OCI-LY3 (cell line): ENCODE measurements around the gene OSBPL3.

ENCODE experiments used
- H2AFZ ChIP-seq: fragments of 200-600, 300-600 bp; shearing (Covaris generic); 2 replicates; pipeline ENCODE4 v1.6.0; 2014; ENCODE audit warnings: antibody characterized with exemption, low read depth, low read length
- H3K27ac ChIP-seq: fragments of 200-600, 300-600 bp; sonication (generic); 2 replicates; pipeline ENCODE4 v1.5.1; 2014; ENCODE audit warnings: mild to moderate bottlenecking, low read length, moderate library complexity, mixed read lengths
- H3K27me3 ChIP-seq: fragments of 200-600, 300-600 bp; sonication (generic); 2 replicates; pipeline ENCODE4 v1.6.1; 2014; ENCODE audit warnings: low read depth, low read length, mixed read lengths
- H3K36me3 ChIP-seq: fragments of 200-600, 300-600 bp; sonication (generic); replicated peaks from 2 replicates; pipeline ENCODE3; 2014; ENCODE audit warnings: low read depth, low read length, mixed read lengths
- H3K4me1 ChIP-seq: fragments of 300-600, 200-600 bp; sonication (generic); 2 replicates; pipeline ENCODE4 v1.6.1; 2014; ENCODE audit warnings: low read length, mixed read lengths
- H3K4me2 ChIP-seq: fragments of 200-600, 300-600 bp; sonication (generic); 2 replicates; pipeline ENCODE4 v1.6.1; 2014; ENCODE audit warnings: low read length, mixed read lengths
- H3K4me3 ChIP-seq: fragments of 300-600, 200-600 bp; sonication (generic); 2 replicates; pipeline ENCODE4 v1.5.1; 2014; ENCODE audit warnings: antibody characterized with exemption, mild to moderate bottlenecking, low read length, moderate library complexity
- H3K79me2 ChIP-seq: fragments of 300-600, 200-600 bp; shearing (Covaris generic); 2 replicates; pipeline ENCODE4 v1.6.1; 2014; ENCODE audit warnings: mild to moderate bottlenecking, low read length, mixed read lengths
- H3K9ac ChIP-seq: fragments of 300-600, 200-600 bp; shearing (Covaris generic); 2 replicates; pipeline ENCODE4 v1.6.0; 2014; ENCODE audit warnings: mild to moderate bottlenecking, low read length, moderate library complexity
- H3K9me3 ChIP-seq: fragments of 200-600, 300-600 bp; shearing (Covaris generic); 2 replicates; pipeline ENCODE4 v1.6.1; 2014; ENCODE audit warnings: low read length, mixed read lengths; ENCODE audit not compliant: insufficient read depth
- H4K20me1 ChIP-seq: fragments of 200-600, 300-600 bp; sonication (generic); 2 replicates; pipeline ENCODE4 v1.6.1; 2016; ENCODE audit warnings: low read length, mixed read lengths; ENCODE audit not compliant: insufficient read depth
- CTCF ChIP-seq: fragments of 200-600, 300-600 bp; sonication (generic); IDR thresholded peaks from 2 replicates; pipeline ENCODE4 v1.5.1; 2014; ENCODE audit warnings: antibody characterized with exemption, low read length, low read depth
- EZH2phosphoT487 ChIP-seq: fragments of 200-600 bp; shearing (Covaris generic); IDR thresholded peaks from 2 replicates; pipeline ENCODE4 v1.6.1; 2018; ENCODE audit warnings: antibody characterized with exemption, mixed run types, low read depth

OSBPL3 gene

GRCh38 chr7:24884401-24884800 is 95.6 kb downstream of the OSBPL3 start:
- no peaks in the 10 kb centered on the region for H3K27me3 ChIP-seq
- no peaks in the 10 kb centered on the region for H4K20me1 ChIP-seq
- H3K4me3 ChIP-seq: no peak overlapping the region
- no peaks in the 10 kb centered on the region for H3K79me2 ChIP-seq
- H2AFZ ChIP-seq: no peak overlapping the region
- TF ChIP-seq CTCF (no peak), EZH2phosphoT487 (no peak)
- H3K4me2 ChIP-seq: no peak overlapping the region
- peaks cover 16% of the 10 kb centered on the region for H3K4me1 ChIP-seq
- no peak overlapping the region for H3K9ac ChIP-seq
- no peaks in the 10 kb centered on the region for H3K36me3 ChIP-seq
- no peaks in the 10 kb centered on the region for H3K9me3 ChIP-seq
- H3K27ac ChIP-seq: no peak overlapping the region

- Histone ChIP-seq H4K20me1 (no peaks in the 10 kb centered on the region), H3K9ac (no peak overlapping the region), H3K4me1 (peaks cover 16% of the 10 kb centered on the region), H2AFZ (no peak overlapping the region), H3K36me3 (no peaks in the 10 kb centered on the region), H3K4me3 (no peak overlapping the region), H3K79me2 (no peaks in the 10 kb centered on the region), H3K4me2 (peak overlapping the region; percentile 36; the same call in 1 of the 2 replicates), H3K9me3 (no peaks in the 10 kb centered on the region), H3K27me3 (no peaks in the 10 kb centered on the region), H3K27ac (no peak overlapping the region)
- no peak for TF ChIP-seq EZH2phosphoT487
- no peak for TF ChIP-seq CTCF
Observed at GRCh38 chr7:24883622-24884013, 96.4 kb downstream of the OSBPL3 start.

GRCh38 chr7:24882989-24883621 is 96.9 kb downstream of the OSBPL3 start:
- Histone ChIP-seq H3K9me3 (no peaks in the 10 kb centered on the region), H3K36me3 (no peaks in the 10 kb centered on the region), H3K4me2 (peak overlapping the region; percentile 36; the same call in 1 of the 2 replicates), H3K4me3 (no peak overlapping the region), H2AFZ (no peak overlapping the region), H4K20me1 (no peaks in the 10 kb centered on the region), H3K27ac (no peak overlapping the region), H3K4me1 (peaks cover 21% of the 10 kb centered on the region), H3K9ac (no peak overlapping the region), H3K27me3 (no peaks in the 10 kb centered on the region), H3K79me2 (no peaks in the 10 kb centered on the region)
- TF ChIP-seq EZH2phosphoT487 (no peak), CTCF (no peak)

- Histone ChIP-seq H3K36me3 (no peaks in the 10 kb centered on the region), H3K4me2 (no peak overlapping the region), H3K9ac (no peak overlapping the region), H3K79me2 (no peaks in the 10 kb centered on the region), H3K4me3 (no peak overlapping the region), H2AFZ (no peak overlapping the region), H3K4me1 (peaks cover 26% of the 10 kb centered on the region), H4K20me1 (no peaks in the 10 kb centered on the region), H3K27me3 (no peaks in the 10 kb centered on the region), H3K9me3 (no peaks in the 10 kb centered on the region), H3K27ac (no peak overlapping the region)
- TF ChIP-seq CTCF (no peak), EZH2phosphoT487 (no peak)
Observed at GRCh38 chr7:24881623-24882022, 98.4 kb downstream of the OSBPL3 start.
